Prostate gland (tissue), 2 donors: ENCODE results near the gene NR2C1. TPM values are rescaled to one million over a fixed set of nuclear protein-coding genes. Genes with fewer than 3 reads are reported as not detected.
"Not testable (repeated sequence)": the region's sequence is repeated elsewhere in the genome, so short reads cannot be mapped to it uniquely, and the experiment has no call there.

Source experiments
- DNase-seq: peaks from one replicate; pipeline ENCODE4 v3.0.0-alpha.2; 2019; ENCODE audit warnings: low spot score
- H3K27ac ChIP-seq, 2 donors: fragments of 200-600 bp; sonication (generic); 2 replicates each; pipeline ENCODE4 v1.5.1; 2017 to 2019
- H3K27me3 ChIP-seq: fragments of 200-600 bp; sonication (generic); replicated peaks from 2 replicates; pipeline ENCODE4 v1.5.1; 2019; ENCODE audit not compliant: insufficient read depth
- H3K36me3 ChIP-seq, 2 donors: fragments of 200-600 bp; sonication (generic); 1 replicate in 1 of 2; 2 replicates in 1 of 2; pipeline versions ENCODE4 v1.5.1 to v1.8.1; 2017 to 2019
- H3K4me1 ChIP-seq: fragments of 200-600 bp; sonication (generic); replicated peaks from 2 replicates; pipeline ENCODE4 v1.5.1; 2019
- H3K4me3 ChIP-seq, 2 donors: fragments of 200-600 bp; sonication (generic); 2 replicates each; pipeline ENCODE4 v1.5.1; 2017 to 2019
- H3K9me3 ChIP-seq: fragments of 200-600 bp; sonication (generic); 2 replicates; pipeline ENCODE4 v1.5.1; 2017
- CTCF ChIP-seq, 4 experiments: fragments of 200-600 bp in 2 of 4; fragments of 450-650 bp in 2 of 4; sonication (generic) in 2 of 4; IDR thresholded peaks; 1 replicate in 3 of 4; 2 replicates in 1 of 4; pipeline ENCODE4 v1.5.1; 2016 to 2019; ENCODE audit warnings: antibody characterized with exemption in 4 of 4, mild to moderate bottlenecking in 2 of 4, moderate library complexity in 2 of 4
- POLR2A ChIP-seq: fragments of 450-650 bp; IDR thresholded peaks from one replicate; pipeline ENCODE4 v1.6.1; 2016; ENCODE audit warnings: antibody characterized with exemption, mild to moderate bottlenecking
- POLR2AphosphoS5 ChIP-seq: sonication (generic); formaldehyde crosslinking; IDR thresholded peaks from one replicate; pipeline ENCODE4 v1.6.1; 2017; ENCODE audit warnings: antibody characterized with exemption
- WGBS: methylation state at CpG from one replicate; pipeline ENCODE4 v1.1.5; 2018; 5-methylcytosine and 5-hydroxymethylcytosine counted together
- intact Hi-C: fragments of 100-400 bp; cut with DNase I; formaldehyde crosslinking; loops from one replicate; pipeline ENCODE4 v1.14.2; 2022
- total RNA-seq, 2 donors: library from RNA; depleted of rRNA; stranded (reverse); fragments of >200 nt; gene quantifications; one replicate each; pipeline ENCODE4 v1.1.0, GENCODE V29; 2016

NR2C1 gene
- total RNA-seq, 2 donors from 2014 or later = 18.7 to 54.0 TPM

GRCh38 chr12:94987801-94988200 is 85.6 kb downstream of the NR2C1 start:
- DNase-seq = no peak
- Histone ChIP-seq H3K27ac (no peak overlapping the region), H3K4me1 (no peaks in the 10 kb centered on the region), H3K36me3 (no peaks in the 10 kb centered on the region), H3K4me3 (no peak overlapping the region), H3K27me3 (no peaks in the 10 kb centered on the region), H3K9me3 (no peaks in the 10 kb centered on the region)
- 55% methylated on average over 2 of the region's 2 CpGs for WGBS
- intact Hi-C loops = no loop called here
- no peak for TF ChIP-seq POLR2A
- no peak for TF ChIP-seq POLR2AphosphoS5
- no peak for TF ChIP-seq CTCF (IDR thresholded peaks at IDR 0.05)

GRCh38 chr12:94987076-94987669 is 86.2 kb downstream of the NR2C1 start:
- TF ChIP-seq POLR2AphosphoS5 (no peak), CTCF (IDR thresholded peaks at IDR 0.05) (no peak), POLR2A (no peak)
- Histone ChIP-seq H3K36me3 (no peaks in the 10 kb centered on the region), H3K27ac (no peak overlapping the region), H3K4me1 (no peaks in the 10 kb centered on the region), H3K4me3 (no peak overlapping the region), H3K9me3 (no peaks in the 10 kb centered on the region), H3K27me3 (no peaks in the 10 kb centered on the region)
- 91% methylated on average over 8 of the region's 8 CpGs for WGBS
- intact Hi-C loops = no loop called here
- DNase-seq = no peak

- H3K9me3 ChIP-seq, H3K4me3 ChIP-seq, H3K27me3 ChIP-seq, DNase-seq, H3K27ac ChIP-seq, H3K4me1 ChIP-seq, intact Hi-C loops, H3K36me3 ChIP-seq: not testable (repeated sequence)
- WGBS = 82% methylated on average over 9 of the region's 9 CpGs
Measured at GRCh38 chr12:94985099-94985498, 88.3 kb downstream of the NR2C1 start.

GRCh38 chr12:94983321-94983720 is 90.1 kb downstream of the NR2C1 start:
- TF ChIP-seq POLR2A (no peak), CTCF (IDR thresholded peaks at IDR 0.05) (no peak), POLR2AphosphoS5 (no peak)
- no peaks in the 10 kb centered on the region for H3K9me3 ChIP-seq
- no peak overlapping the region for H3K27ac ChIP-seq
- no peak overlapping the region for H3K4me3 ChIP-seq
- 94% methylated on average over 2 of the region's 2 CpGs for WGBS
- intact Hi-C loops = no loop called here
- no peaks in the 10 kb centered on the region for H3K27me3 ChIP-seq
- DNase-seq = no peak
- H3K36me3 ChIP-seq = no peaks in the 10 kb centered on the region
- no peaks in the 10 kb centered on the region for H3K4me1 ChIP-seq

GRCh38 chr12:94982456-94982855 is 91.0 kb downstream of the NR2C1 start:
- Histone ChIP-seq H3K4me1 (no peaks in the 10 kb centered on the region), H3K27me3 (no peaks in the 10 kb centered on the region)

More at GRCh38 chr12:94982456-94982855, 91.0 kb downstream of the NR2C1 start:
- intact Hi-C loops = no loop called here
- TF ChIP-seq POLR2A (no peak), POLR2AphosphoS5 (no peak), CTCF (IDR thresholded peaks at IDR 0.05) (no peak)
- no peak for DNase-seq
- H3K9me3 ChIP-seq = no peaks in the 10 kb centered on the region
- H3K27ac ChIP-seq = no peak overlapping the region
- no peaks in the 10 kb centered on the region for H3K36me3 ChIP-seq
- 79% methylated on average over 7 of the region's 7 CpGs for WGBS
- no peak overlapping the region for H3K4me3 ChIP-seq
